A204.1 (cell line): ENCODE data around the gene PPP1R13B.
"Not testable (repeated sequence)": the region's sequence is repeated elsewhere in the genome, so short reads cannot be mapped to it uniquely, and the experiment has no call there.

Experiments used
- FAIRE-seq: peaks from 2 replicates; lab custom pipeline; 2012; peaks lifted over from hg19 to GRCh38; lab: Jason Lieb, UNC

Gene PPP1R13B

GRCh38 chr14:103858063-103858781 is 10.8 kb upstream of the PPP1R13B start:
- FAIRE-seq: no peak

- FAIRE-seq: no peak
Observed at GRCh38 chr14:103857256-103857655, 9.9 kb upstream of the PPP1R13B start.

- FAIRE-seq: no peak
Observed at GRCh38 chr14:103856607-103857006, 9.2 kb upstream of the PPP1R13B start.

DNA sequence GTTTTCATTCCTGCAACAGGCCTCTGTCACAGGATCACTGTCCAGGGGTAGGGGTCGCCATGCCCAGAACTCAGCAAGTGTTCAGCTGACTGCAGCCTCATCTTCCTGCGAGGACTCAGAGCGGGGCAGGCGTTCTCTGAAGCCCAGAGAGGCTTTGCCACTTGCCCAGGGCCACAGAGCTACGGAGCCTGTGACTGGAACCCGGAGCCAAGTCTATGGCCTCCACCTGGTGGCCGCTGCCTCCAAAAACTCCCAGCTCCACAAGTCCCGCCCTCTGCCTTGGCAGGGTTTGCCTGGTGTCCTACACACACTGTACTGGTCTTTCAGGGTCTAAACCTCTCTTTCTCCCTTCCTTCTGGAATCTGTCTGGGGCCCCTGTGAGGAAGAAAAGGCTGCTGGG is 8.7 kb upstream of the PPP1R13B start:
- FAIRE-seq: no peak

DNA sequence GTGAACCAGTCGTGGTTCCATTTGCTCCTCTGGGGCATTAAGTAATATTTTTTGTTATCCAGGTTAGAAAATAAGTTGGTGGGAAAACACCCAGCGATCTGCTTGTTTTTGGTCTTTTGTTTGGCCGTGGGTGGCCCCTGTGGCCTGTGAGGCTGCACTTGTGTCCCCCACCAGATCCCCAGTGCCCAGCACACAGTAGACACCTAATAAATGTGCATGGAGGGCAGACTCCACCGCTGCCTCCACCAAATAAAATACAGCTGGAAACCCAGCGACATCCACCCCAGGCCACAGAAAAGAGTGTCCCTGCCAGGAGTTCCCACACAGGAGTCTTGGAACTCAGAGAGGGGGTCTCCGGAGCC is 8.3 kb upstream of the PPP1R13B start:
- FAIRE-seq: no peak

GRCh38 chr14:103854822-103855733 is 7.7 kb upstream of the PPP1R13B start:
- FAIRE-seq: no peak

GRCh38 chr14:103854017-103854808 is 6.8 kb upstream of the PPP1R13B start:
- FAIRE-seq: no peak

DNA sequence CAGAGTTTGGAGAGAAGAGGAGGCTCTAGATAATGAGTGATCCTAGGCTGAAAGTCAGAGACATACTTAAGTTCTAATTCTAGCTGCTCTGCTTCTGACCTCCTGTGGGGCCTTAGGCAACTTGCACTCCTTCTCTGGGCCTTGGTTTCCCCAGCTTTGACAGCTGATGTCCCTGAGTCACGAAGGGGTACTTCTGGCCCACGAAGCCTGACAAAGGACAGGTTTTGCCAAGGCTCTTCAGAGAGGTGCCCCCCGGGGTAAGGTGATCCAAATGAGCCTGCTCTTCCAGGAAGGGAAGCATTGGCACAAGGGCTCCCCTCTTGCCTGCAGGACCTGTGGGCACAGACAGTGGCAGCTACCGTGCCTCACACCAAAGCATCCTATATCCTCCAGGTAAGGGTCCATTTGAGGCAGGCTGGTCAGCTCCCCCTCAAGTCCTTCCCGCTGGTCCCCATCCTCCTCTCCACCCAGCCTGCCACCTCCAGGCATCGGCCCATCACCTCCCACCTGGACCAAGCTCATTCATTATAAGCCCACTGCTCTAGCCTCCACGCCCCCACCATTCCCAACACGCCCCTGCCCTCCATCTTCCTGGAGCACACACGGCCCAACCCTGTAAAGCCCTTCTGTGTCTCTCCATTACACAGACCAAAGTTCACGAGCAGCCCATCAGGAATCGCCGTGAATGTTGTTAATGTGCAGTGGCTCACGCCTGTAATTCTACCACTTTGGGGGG is 1.9 kb upstream of the PPP1R13B start:
- FAIRE-seq: no peak

DNA sequence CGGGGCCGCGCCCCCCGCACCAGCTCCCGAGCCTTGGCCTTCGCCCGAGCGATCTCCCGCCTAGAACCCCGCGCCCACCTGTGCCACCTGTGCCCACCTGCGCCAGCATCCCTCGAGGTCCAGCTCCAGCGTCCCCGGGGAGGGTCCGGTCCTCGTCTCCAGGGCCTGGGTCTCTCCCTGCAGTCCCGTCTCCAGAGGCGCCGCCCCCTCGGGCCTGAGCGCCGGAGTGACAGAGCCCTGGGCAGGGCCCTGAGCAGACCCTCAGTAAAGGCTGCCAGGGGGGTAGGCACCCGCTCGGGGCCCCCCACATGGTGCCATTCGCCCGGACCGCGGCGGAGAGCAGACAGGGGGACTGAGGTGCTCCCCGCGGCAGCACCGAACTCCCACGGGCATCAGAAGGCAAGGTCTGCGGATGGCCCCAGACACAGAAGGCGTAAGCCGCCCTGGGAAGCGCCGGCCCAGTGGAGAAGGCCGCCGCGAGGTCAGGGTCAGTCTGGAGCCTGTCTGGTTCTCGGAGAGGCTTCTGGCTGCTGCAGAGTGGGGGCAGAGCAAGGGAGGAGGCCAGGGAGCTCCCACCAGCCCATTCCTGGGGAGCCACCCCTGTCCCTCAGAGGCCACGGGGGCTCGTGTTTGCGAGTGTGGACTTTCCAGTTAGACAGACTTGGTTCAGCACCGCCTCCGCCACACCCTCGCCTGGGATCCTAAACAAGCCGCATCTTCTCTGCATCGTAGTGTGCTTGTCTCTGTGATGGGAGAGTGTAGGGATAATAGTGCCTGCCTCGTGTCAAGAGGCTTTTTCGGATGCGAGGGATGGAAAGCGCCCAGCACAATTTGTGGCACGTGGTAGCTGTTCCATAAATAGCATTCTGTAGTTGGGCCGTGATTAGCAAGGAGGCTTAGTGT is 1.1 kb upstream of the PPP1R13B start:
- no peak for FAIRE-seq

DNA sequence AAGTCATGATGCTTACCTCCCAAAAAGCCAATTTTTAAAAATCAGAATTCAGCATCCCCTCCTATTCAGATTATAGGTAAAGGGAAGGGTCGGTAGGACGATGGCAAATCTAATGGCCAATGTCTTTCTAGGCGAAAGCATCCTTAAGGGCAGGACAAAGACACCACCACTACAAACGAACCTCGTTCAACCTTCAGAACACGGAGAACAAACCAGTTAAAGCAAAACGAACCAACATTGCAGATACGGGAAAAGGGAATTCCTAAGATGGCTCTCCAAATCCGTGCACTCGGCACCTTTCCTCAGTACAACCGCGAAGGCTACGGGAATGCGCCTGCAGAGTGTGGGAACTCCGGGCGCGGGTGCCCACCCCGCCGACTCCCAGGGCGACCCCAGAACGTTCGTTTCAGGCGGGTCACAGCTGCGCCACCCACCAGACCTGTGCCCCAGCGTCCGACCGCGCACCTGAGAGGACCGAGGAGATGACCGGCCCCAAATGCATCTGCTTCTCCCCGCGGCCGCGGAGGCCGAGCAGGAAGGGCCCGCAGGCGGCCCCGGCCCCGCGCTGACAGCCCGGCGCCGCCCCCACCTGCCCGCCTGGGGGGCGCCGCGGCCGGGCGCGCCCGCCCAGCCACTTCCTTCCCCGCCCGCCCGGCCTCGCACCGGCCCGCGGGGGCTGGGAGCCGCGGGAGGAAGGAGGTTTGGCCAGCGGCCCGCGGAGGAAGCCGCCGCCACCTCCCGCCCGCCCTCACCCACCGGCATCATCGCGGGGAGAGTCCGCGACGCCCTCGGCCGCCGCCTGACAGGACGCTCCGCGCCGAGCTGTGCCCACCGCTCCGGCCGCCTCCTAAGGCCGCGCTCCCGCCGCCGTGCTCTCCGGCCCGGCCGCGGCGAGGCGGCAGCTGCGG is 578 bp downstream of the PPP1R13B start:
- no peak for FAIRE-seq

GRCh38 chr14:103846097-103846496 is 1.3 kb downstream of the PPP1R13B start:
- FAIRE-seq: no peak

- FAIRE-seq: no peak
Observed at GRCh38 chr14:103845327-103845726, 2.0 kb downstream of the PPP1R13B start.

- not testable (repeated sequence) for FAIRE-seq
Observed at GRCh38 chr14:103841265-103841664, 6.1 kb downstream of the PPP1R13B start.

- no peak for FAIRE-seq
Observed at GRCh38 chr14:103840014-103840413, 7.4 kb downstream of the PPP1R13B start.

DNA sequence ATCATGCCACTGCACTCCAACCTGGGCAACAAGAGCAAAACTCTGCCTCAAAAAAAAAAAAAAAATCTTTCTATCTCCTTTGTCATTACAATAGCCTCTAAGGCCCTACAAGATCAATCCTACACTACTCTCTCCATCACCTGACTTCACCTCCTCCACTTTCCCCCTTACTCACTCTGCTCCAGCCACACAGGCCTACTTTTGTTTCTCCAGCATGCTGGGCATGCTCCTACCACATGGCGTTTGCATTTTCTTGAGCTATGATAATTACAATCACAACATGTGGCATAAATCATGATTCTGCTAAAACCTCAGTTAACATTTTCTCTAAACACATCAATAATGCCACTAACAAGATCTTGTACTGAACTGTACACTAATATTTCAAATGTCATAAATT is 7.8 kb downstream of the PPP1R13B start:
- FAIRE-seq: no peak

- FAIRE-seq: no peak
Observed at GRCh38 chr14:103838117-103838516, 9.3 kb downstream of the PPP1R13B start.

DNA sequence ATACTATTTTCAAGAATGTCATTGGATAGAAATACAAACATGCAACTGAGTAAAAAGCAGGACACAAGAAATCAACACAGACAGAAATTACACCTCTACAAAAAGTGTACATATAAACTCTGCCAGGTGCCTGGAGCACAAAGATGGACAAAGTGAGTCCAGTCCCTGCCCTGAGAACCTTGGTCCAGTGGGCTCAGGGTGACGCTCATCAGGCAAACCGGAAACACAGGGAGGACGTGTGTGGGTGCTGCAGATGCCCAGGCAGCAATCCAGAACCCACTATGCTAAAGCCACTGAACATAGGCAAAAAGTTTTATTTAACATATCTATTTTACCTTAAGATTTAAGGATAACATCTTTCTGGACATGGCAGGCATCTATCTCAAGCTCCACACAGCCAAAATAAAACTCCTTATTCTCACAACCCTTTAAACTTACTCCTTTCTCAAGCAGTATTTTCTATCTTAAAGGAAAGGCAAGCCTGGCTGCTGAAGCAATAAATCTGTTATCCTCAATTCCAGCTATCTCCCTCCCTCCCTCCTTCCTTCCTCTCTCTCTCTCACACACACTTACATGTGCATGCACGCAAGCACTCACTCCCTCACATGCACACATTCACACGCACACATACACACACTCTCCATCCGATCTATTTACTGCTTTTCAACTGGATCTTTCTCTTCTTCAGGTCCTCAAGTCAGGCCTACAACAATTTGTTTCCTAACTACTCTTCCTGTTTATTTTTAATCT is 10.2 kb downstream of the PPP1R13B start:
- no peak for FAIRE-seq

- FAIRE-seq: no peak
Observed at GRCh38 chr14:103834956-103835355, 12.4 kb downstream of the PPP1R13B start.

- no peak for FAIRE-seq
Observed at GRCh38 chr14:103833711-103834110, 13.7 kb downstream of the PPP1R13B start.
